GM12891 (cell line): ENCODE measurements around the gene PRKAR1B.

Experiments
- POLR2A ChIP-seq: IDR thresholded peaks from 2 replicates; pipeline ENCODE4 v1.6.1; 2011; ENCODE audit warnings: low read depth, low read length, control low read depth
- TAF1 ChIP-seq: IDR thresholded peaks from 2 replicates; pipeline ENCODE4 v1.6.1; 2011; ENCODE audit warnings: low read depth, low read length, control low read depth

GRCh38 chr7:712381-713138, 14.5 kb downstream of the PRKAR1B start:
- no peak for TF ChIP-seq POLR2A
- no peak for TF ChIP-seq TAF1
